Liver (tissue), 2 donors: Measurements from ENCODE around the gene TRIM17.

Experiments
- CTCF ChIP-seq: fragments of 150-350 bp; IDR thresholded peaks from 2 replicates; pipeline ENCODE4 v1.5.1; 2017; ENCODE audit warnings: improper control_type of control experiment, low read depth, low read length; ENCODE audit not compliant: missing input control
- MAX ChIP-seq: IDR thresholded peaks from 2 replicates; pipeline ENCODE4 v1.6.1; 2016; ENCODE audit warnings: antibody characterized with exemption
- REST ChIP-seq: IDR thresholded peaks from 2 replicates; pipeline ENCODE4 v1.6.1; 2016; ENCODE audit warnings: antibody characterized with exemption, mild to moderate bottlenecking
- YY1 ChIP-seq: IDR thresholded peaks from 2 replicates; pipeline ENCODE4 v1.6.1; 2016; ENCODE audit warnings: antibody characterized with exemption, mild to moderate bottlenecking
- donor health status: healthy.

GRCh38 chr1:228364706-228365213 is 51.9 kb downstream of the TRIM17 start:
- TF ChIP-seq CTCF (no peak), REST (no peak), YY1 (no peak), MAX (no peak)
